Umbilical cord (tissue), 2 donors: ENCODE data around the gene RBL1. TPM values are rescaled to one million over a fixed set of nuclear protein-coding genes. Genes with fewer than 3 reads are reported as not detected.
"Not testable (repeated sequence)": the region's sequence is repeated elsewhere in the genome, so short reads cannot be mapped to it uniquely, and the experiment has no call there.

ENCODE experiments used
- DNase-seq: peaks from one replicate; pipeline ENCODE4 v3.0.0-alpha.2; 2015; ENCODE audit warnings: low spot score
- total RNA-seq: library from RNA; depleted of rRNA; stranded (reverse); fragments of >200 nt; gene quantifications from one replicate; pipeline ENCODE4 v1.2.3, GENCODE V29; 2014; ENCODE audit warnings: low replicate concordance; ENCODE audit not compliant: insufficient read depth

The RBL1 gene
- 12.3 TPM for total RNA-seq

- DNase-seq = peak; percentile 90
Measured at GRCh38 chr20:37095599-37096414, at the start of gene RBL1. Gene RBL1 (minus strand): TSS chr20:37095997. CDS start chr20:37095928, 69 bp downstream.

GRCh38 chr20:37144856-37145404 lies 49.1 kb upstream of the RBL1 start:
- DNase-seq = no peak

GRCh38 chr20:37142708-37143107 lies 46.9 kb upstream of the RBL1 start:
- DNase-seq = no peak

- DNase-seq = no peak
Measured at GRCh38 chr20:37137547-37137946, 41.8 kb upstream of the RBL1 start.

- peak; percentile 46 for DNase-seq
Measured at GRCh38 chr20:37133952-37134351, 38.2 kb upstream of the RBL1 start.

GRCh38 chr20:37131486-37131885 lies 35.7 kb upstream of the RBL1 start:
- DNase-seq = no peak

- no peak for DNase-seq
Measured at GRCh38 chr20:37128803-37129202, 33.0 kb upstream of the RBL1 start.

- DNase-seq = not testable (repeated sequence)
Measured at GRCh38 chr20:37126290-37126689, 30.5 kb upstream of the RBL1 start.

GRCh38 chr20:37123441-37123840 lies 27.6 kb upstream of the RBL1 start:
- DNase-seq = no peak

- no peak for DNase-seq
Measured at GRCh38 chr20:37120497-37120896, 24.7 kb upstream of the RBL1 start.

GRCh38 chr20:37119356-37120036 lies 23.7 kb upstream of the RBL1 start:
- no peak for DNase-seq

GRCh38 chr20:37114012-37114411 lies 18.2 kb upstream of the RBL1 start:
- DNase-seq = no peak

GRCh38 chr20:37111926-37112455 lies 16.2 kb upstream of the RBL1 start:
- DNase-seq = no peak

- DNase-seq = no peak
Measured at GRCh38 chr20:37108676-37109075, 12.9 kb upstream of the RBL1 start.

- no peak for DNase-seq
Measured at GRCh38 chr20:37102571-37102970, 6.8 kb upstream of the RBL1 start.

- no peak for DNase-seq
Measured at GRCh38 chr20:37096415-37097041, 731 bp upstream of the RBL1 start.

GRCh38 chr20:37095108-37095598 lies 644 bp downstream of the RBL1 start:
- peak; percentile 6 for DNase-seq

- DNase-seq = no peak
Measured at GRCh38 chr20:37090407-37090806, 5.4 kb downstream of the RBL1 start.

- DNase-seq = no peak
Measured at GRCh38 chr20:37081717-37082289, 14.0 kb downstream of the RBL1 start.

- DNase-seq = no peak
Measured at GRCh38 chr20:37077009-37077408, 18.8 kb downstream of the RBL1 start.

GRCh38 chr20:37075932-37076685 lies 19.7 kb downstream of the RBL1 start:
- DNase-seq = no peak
